GM19023 (cell line): ENCODE data around the gene PZP.
"Not testable (repeated sequence)": the region's sequence is repeated elsewhere in the genome, so short reads cannot be mapped to it uniquely, and the experiment has no call there.

Source experiments
- ATAC-seq: cut with Tn5 transposase; IDR thresholded peaks from one replicate; pipeline ENCODE4 v1.9.1; 2021; ENCODE audit warnings: mild to moderate bottlenecking, moderate library complexity; ENCODE audit not compliant: unreplicated experiment

Gene PZP

GRCh38 chr12:9184276-9184675 lies 23.9 kb downstream of the PZP start:
- ATAC-seq: no peak

- ATAC-seq: no peak
These were observed 27.4 kb downstream of the PZP start for GRCh38 chr12:9180810-9181209.

- no peak for ATAC-seq
These were observed 28.4 kb downstream of the PZP start for GRCh38 chr12:9179781-9180180.

GRCh38 chr12:9169979-9170634 lies 38.1 kb downstream of the PZP start:
- no peak for ATAC-seq

GRCh38 chr12:9167345-9167744 lies 40.9 kb downstream of the PZP start:
- not testable (repeated sequence) for ATAC-seq

GRCh38 chr12:9163392-9163791 lies 44.8 kb downstream of the PZP start:
- no peak for ATAC-seq

- ATAC-seq: no peak
These were observed 52.1 kb downstream of the PZP start for GRCh38 chr12:9156119-9156518.

- no peak for ATAC-seq
These were observed 58.8 kb downstream of the PZP start for GRCh38 chr12:9149372-9149771.

- ATAC-seq: no peak
These were observed 59.3 kb downstream of the PZP start for GRCh38 chr12:9148926-9149325.

- ATAC-seq: no peak
These were observed 60.7 kb downstream of the PZP start for GRCh38 chr12:9147461-9147860.

- no peak for ATAC-seq
These were observed 63.5 kb downstream of the PZP start for GRCh38 chr12:9144730-9145106.

GRCh38 chr12:9143929-9144729 lies 64.1 kb downstream of the PZP start:
- no peak for ATAC-seq

GRCh38 chr12:9143137-9143536 lies 65.1 kb downstream of the PZP start:
- ATAC-seq: no peak

GRCh38 chr12:9139588-9140290 lies 68.5 kb downstream of the PZP start:
- ATAC-seq: not testable (repeated sequence)

GRCh38 chr12:9135903-9136310 lies 72.3 kb downstream of the PZP start:
- ATAC-seq: no peak

GRCh38 chr12:9134981-9135628 lies 73.1 kb downstream of the PZP start:
- no peak for ATAC-seq

- ATAC-seq: no peak
These were observed 74.8 kb downstream of the PZP start for GRCh38 chr12:9133216-9133916.

GRCh38 chr12:9132008-9132535 lies 76.1 kb downstream of the PZP start:
- ATAC-seq: no peak

GRCh38 chr12:9130244-9130643 lies 78.0 kb downstream of the PZP start:
- no peak for ATAC-seq

- ATAC-seq: no peak
These were observed 80.1 kb downstream of the PZP start for GRCh38 chr12:9127936-9128663.
